Duodenal mucosa (tissue), 2 donors: ENCODE results near the gene UBE2Z.
"Not testable (repeated sequence)": the region's sequence is repeated elsewhere in the genome, so short reads cannot be mapped to it uniquely, and the experiment has no call there.

Experiments
- H3K27ac ChIP-seq: one replicate; pipeline ENCODE4 v1.7.0; 2013; ENCODE audit warnings: low read depth, low read length
- H3K27me3 ChIP-seq, 2 donors: one replicate each; pipeline ENCODE4 v1.7.0; 2013; ENCODE audit warnings: low read length in 2 of 2, control low read depth in 1 of 2; ENCODE audit not compliant: insufficient read depth in 2 of 2, control insufficient read depth in 1 of 2
- H3K36me3 ChIP-seq, 2 donors: one replicate each; pipeline ENCODE4 v1.7.0; 2013; ENCODE audit warnings: low read length in 2 of 2, control low read depth in 1 of 2; ENCODE audit not compliant: insufficient read depth in 2 of 2, control insufficient read depth in 1 of 2
- H3K4me1 ChIP-seq, 2 donors: one replicate each; pipeline ENCODE4 v1.7.0; 2013; ENCODE audit warnings: low read length in 2 of 2, control low read depth in 1 of 2; ENCODE audit not compliant: insufficient read depth in 2 of 2, control insufficient read depth in 1 of 2
- H3K4me3 ChIP-seq, 2 donors: one replicate each; pipeline ENCODE4 v1.7.0; 2013; ENCODE audit warnings: low read length in 2 of 2, low read depth in 1 of 2
- H3K9ac ChIP-seq, 2 donors: one replicate each; pipeline ENCODE4 v1.7.0; 2013; ENCODE audit warnings: low read length in 2 of 2, low read depth in 1 of 2
- H3K9me3 ChIP-seq, 2 donors: one replicate each; pipeline ENCODE4 v1.7.0; 2013; ENCODE audit warnings: low read length in 2 of 2, control low read depth in 1 of 2; ENCODE audit not compliant: control insufficient read depth in 1 of 2

The UBE2Z gene

GRCh38 chr17:48925991-48926342, 17.8 kb downstream of the UBE2Z start:
- H3K9ac ChIP-seq: no peak overlapping the region
- H3K4me1 ChIP-seq: no peaks in the 10 kb centered on the region
- H3K27ac ChIP-seq: no peak overlapping the region
- H3K4me3 ChIP-seq: no peak overlapping the region
- H3K36me3 ChIP-seq: peaks cover 63 to 97% of the 10 kb centered on the region in 2 donors
- no peaks in the 10 kb centered on the region for H3K27me3 ChIP-seq
- no peaks in the 10 kb centered on the region for H3K9me3 ChIP-seq

GRCh38 chr17:48927978-48928745, 20.0 kb downstream of the UBE2Z start:
- Histone ChIP-seq H3K27me3 (no peaks in the 10 kb centered on the region), H3K4me1 (peaks cover 0 to 5% of the 10 kb centered on the region in 2 donors), H3K9ac (no peak overlapping the region), H3K9me3 (no peaks in the 10 kb centered on the region), H3K36me3 (peaks cover 62 to 98% of the 10 kb centered on the region in 2 donors), H3K27ac (no peak overlapping the region), H3K4me3 (no peak overlapping the region)

- no peaks in the 10 kb centered on the region for H3K27me3 ChIP-seq
- H3K9ac ChIP-seq: no peak overlapping the region
- no peaks in the 10 kb centered on the region for H3K9me3 ChIP-seq
- no peak overlapping the region for H3K4me3 ChIP-seq
- H3K4me1 ChIP-seq: peaks cover 0 to 5% of the 10 kb centered on the region in 2 donors
- peaks cover 67 to 98% of the 10 kb centered on the region in 2 donors for H3K36me3 ChIP-seq
- no peak overlapping the region for H3K27ac ChIP-seq
These were observed 20.9 kb downstream of the UBE2Z start for GRCh38 chr17:48928876-48929811.

GRCh38 chr17:48929812-48930165, 21.6 kb downstream of the UBE2Z start:
- H3K27ac ChIP-seq: no peak overlapping the region
- H3K36me3 ChIP-seq: peaks cover 69 to 98% of the 10 kb centered on the region in 2 donors
- no peak overlapping the region for H3K4me3 ChIP-seq
- no peak overlapping the region for H3K9ac ChIP-seq
- no peaks in the 10 kb centered on the region for H3K27me3 ChIP-seq
- peaks cover 0 to 5% of the 10 kb centered on the region in 2 donors for H3K4me1 ChIP-seq
- H3K9me3 ChIP-seq: no peaks in the 10 kb centered on the region

GRCh38 chr17:48930435-48930873, 22.2 kb downstream of the UBE2Z start:
- Histone ChIP-seq H3K36me3 (peaks cover 70 to 96% of the 10 kb centered on the region in 2 donors), H3K27me3 (no peaks in the 10 kb centered on the region), H3K27ac (no peak overlapping the region), H3K9me3 (no peaks in the 10 kb centered on the region), H3K4me3 (no peak overlapping the region), H3K4me1 (peaks cover 0 to 5% of the 10 kb centered on the region in 2 donors), H3K9ac (no peak overlapping the region)

- H3K9ac ChIP-seq: no peak overlapping the region
- no peak overlapping the region for H3K4me3 ChIP-seq
- peaks cover 65 to 88% of the 10 kb centered on the region in 2 donors for H3K36me3 ChIP-seq
- H3K27ac ChIP-seq: no peak overlapping the region
- H3K9me3 ChIP-seq: no peaks in the 10 kb centered on the region
- H3K4me1 ChIP-seq: peaks cover 0 to 5% of the 10 kb centered on the region in 2 donors
- H3K27me3 ChIP-seq: no peaks in the 10 kb centered on the region
These were observed 24.8 kb downstream of the UBE2Z start for GRCh38 chr17:48933035-48933434.

- H3K9me3 ChIP-seq: no peaks in the 10 kb centered on the region
- H3K27me3 ChIP-seq: no peaks in the 10 kb centered on the region
- peak within 1 kb of the TSS; percentile 84 to 91 for H3K9ac ChIP-seq
- H3K27ac ChIP-seq: peak within 1 kb of the TSS; percentile 90
- H3K4me1 ChIP-seq: peaks cover 6% of the 10 kb centered on the region in 2 donors
- H3K36me3 ChIP-seq: peaks cover 3 to 16% of the 10 kb centered on the region in 2 donors
- H3K4me3 ChIP-seq: peak within 1 kb of the TSS; percentile 97
These were observed 36.5 kb downstream of the UBE2Z start, which contains the start of gene SNF8 for GRCh38 chr17:48944515-48945260. Gene SNF8, minus strand, starts transcription at chr17:48944842. Its CDS starts 108 bp downstream, at chr17:48944734.

GRCh38 chr17:48945261-48945651, 37.0 kb downstream of the UBE2Z start:
- not testable (repeated sequence) for H3K4me1 ChIP-seq, H3K27me3 ChIP-seq, H3K9me3 ChIP-seq
- Histone ChIP-seq H3K4me3 (peak overlapping the region; percentile 97), H3K36me3 (peaks cover 3 to 12% of the 10 kb centered on the region in 2 donors), H3K9ac (peak overlapping the region; percentile 76 to 84), H3K27ac (peak overlapping the region; percentile 90)

- no peak overlapping the region for H3K9ac ChIP-seq
- no peaks in the 10 kb centered on the region for H3K36me3 ChIP-seq
- H3K4me1 ChIP-seq: no peaks in the 10 kb centered on the region
- H3K27ac ChIP-seq: no peak overlapping the region
- peaks cover 4 to 5% of the 10 kb centered on the region in 2 donors for H3K27me3 ChIP-seq
- H3K9me3 ChIP-seq: no peaks in the 10 kb centered on the region
- H3K4me3 ChIP-seq: no peak overlapping the region
These were observed 43.4 kb downstream of the UBE2Z start for GRCh38 chr17:48951572-48951971.
